Stimulated activated CD8-positive, alpha-beta memory T cell treated with anti-CD3 and anti-CD28 coated beads, Interleukin-4, amount 100 ng/mL, for 24 hours (primary cell): Measurements from ENCODE around the gene PSMA4.
A peak's percentile ranks its signal among the peaks of the same experiment; 100 is the strongest.
"Not testable (repeated sequence)": the region's sequence is repeated elsewhere in the genome, so short reads cannot be mapped to it uniquely, and the experiment has no call there.

Experiments used
- DNase-seq: peaks from one replicate; pipeline ENCODE4 v3.0.0-alpha.2; 2020; ENCODE audit warnings: low read depth

Gene PSMA4

GRCh38 chr15:78551902-78552301 lies 11.7 kb downstream of the PSMA4 start:
- DNase-seq = no peak

GRCh38 chr15:78552597-78552996 lies 12.4 kb downstream of the PSMA4 start:
- no peak for DNase-seq

- not testable (repeated sequence) for DNase-seq
These were observed 20.0 kb downstream of the PSMA4 start for GRCh38 chr15:78560201-78560600.

- DNase-seq = no peak
These were observed 21.2 kb downstream of the PSMA4 start for GRCh38 chr15:78561490-78561889.

- no peak for DNase-seq
These were observed 22.8 kb downstream of the PSMA4 start for GRCh38 chr15:78563092-78563491.

- DNase-seq = no peak
These were observed 24.5 kb downstream of the PSMA4 start for GRCh38 chr15:78564743-78565096.

GRCh38 chr15:78565097-78565950 lies 25.1 kb downstream of the PSMA4 start, which contains the start of gene CHRNA5:
Gene CHRNA5 (plus strand): TSS chr15:78565520. CDS start chr15:78565720, 200 bp downstream.
- peak; percentile 75 for DNase-seq

- DNase-seq = no peak
These were observed 25.9 kb downstream of the PSMA4 start for GRCh38 chr15:78565951-78566774.

- DNase-seq = no peak
These were observed 27.3 kb downstream of the PSMA4 start for GRCh38 chr15:78567531-78567930.

GRCh38 chr15:78570710-78571109 lies 30.5 kb downstream of the PSMA4 start:
- no peak for DNase-seq

GRCh38 chr15:78571382-78571781 lies 31.1 kb downstream of the PSMA4 start:
- DNase-seq = no peak

- no peak for DNase-seq
These were observed 33.2 kb downstream of the PSMA4 start for GRCh38 chr15:78573416-78573815.

GRCh38 chr15:78574944-78575343 lies 34.7 kb downstream of the PSMA4 start:
- DNase-seq = no peak

GRCh38 chr15:78597583-78597982 lies 57.3 kb downstream of the PSMA4 start:
- no peak for DNase-seq

GRCh38 chr15:78598348-78598747 lies 58.1 kb downstream of the PSMA4 start:
- no peak for DNase-seq

- DNase-seq = no peak
These were observed 58.9 kb downstream of the PSMA4 start for GRCh38 chr15:78599189-78599588.
